ENCODE results near the gene GALNT7.
A peak's percentile ranks its signal among the peaks of the same experiment; 100 is the strongest.

The GALNT7 gene

DNA sequence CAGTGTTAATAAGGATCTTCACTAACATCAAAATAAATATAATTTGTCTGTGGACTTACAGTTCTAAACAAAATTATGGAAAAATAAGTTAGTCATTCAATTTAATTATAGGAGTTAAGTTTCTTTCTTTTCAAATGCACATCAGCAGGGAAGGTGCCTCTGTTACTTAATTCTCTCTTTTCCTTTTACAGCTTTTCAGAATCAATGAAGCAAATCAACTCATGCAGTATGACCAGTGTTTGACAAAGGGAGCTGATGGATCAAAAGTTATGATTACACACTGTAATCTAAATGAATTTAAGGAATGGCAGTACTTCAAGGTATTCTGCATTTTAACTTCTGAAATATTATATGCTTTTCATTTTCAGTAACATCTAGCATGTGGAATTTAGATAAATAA is 149.6 kb downstream of the GALNT7 start (continued):
- TF ChIP-seq ZNF23 (tag by site-specific recombination; IDR thresholded peaks at IDR 0.05; ENCODE audit: borderline replicate concordance) = no peak
- TF ChIP-seq ZNF19 (tag by site-specific recombination; IDR thresholded peaks at IDR 0.05; ENCODE audit: low read depth) = no peak
- no peak for TF ChIP-seq ZBTB44 (tag by site-specific recombination; IDR thresholded peaks at IDR 0.05)

DNA sequence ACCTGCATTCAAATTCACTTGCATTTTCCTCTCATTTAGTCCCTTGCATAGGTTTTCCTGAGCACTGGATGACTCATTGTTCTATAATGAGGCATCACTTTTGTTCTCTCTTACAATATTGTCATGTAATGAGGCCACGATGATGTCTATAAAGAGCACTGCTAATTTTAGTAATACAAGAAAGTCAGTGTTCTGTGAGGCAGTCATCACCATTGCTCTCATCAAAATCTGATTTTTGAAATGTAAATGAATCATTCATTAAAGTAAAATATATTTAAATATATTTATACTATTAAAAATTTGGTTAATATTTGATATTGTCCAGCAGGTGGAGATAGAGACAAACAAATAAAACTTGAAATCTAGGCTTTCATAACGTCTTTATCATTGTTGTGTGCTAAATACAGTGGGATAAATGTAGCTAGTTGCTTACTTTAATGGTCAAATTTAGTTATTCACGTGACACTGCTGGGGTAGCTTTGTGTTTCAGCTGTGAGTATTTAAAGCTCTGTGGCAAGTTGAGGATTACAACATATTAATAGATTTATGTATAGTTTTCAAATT is 150.1 kb downstream of the GALNT7 start:
- TF ChIP-seq PRDM1 (tag by site-specific recombination; IDR thresholded peaks at IDR 0.05) = peak; percentile 40; the same call in 1 of the 2 replicates
- peak; percentile 23; the same call in 1 of the 2 replicates for TF ChIP-seq ZNF629 (tag by site-specific recombination; IDR thresholded peaks at IDR 0.05)
- TF ChIP-seq ZBTB17 (tag by site-specific recombination; IDR thresholded peaks at IDR 0.05) = peak; percentile 62
- no peak for TF ChIP-seq ZBTB44 (tag by site-specific recombination; IDR thresholded peaks at IDR 0.05)
- TF ChIP-seq ZNF366 (tag by site-specific recombination; conservative IDR thresholded peaks at IDR 0.05) = peak; percentile 28; the same call in 1 of the 2 replicates
- no peak for TF ChIP-seq ZNF292 (tag by site-specific recombination; IDR thresholded peaks at IDR 0.05; ENCODE audit: borderline replicate concordance, low read depth)
- Histone ChIP-seq H3K27ac (ENCODE audit: extremely low read depth, low read depth, low read length) (no peak overlapping the region), H3K9me3 (ENCODE audit: control insufficient read depth, insufficient read depth, low read depth, low read length) (no peaks in the 10 kb centered on the region), H3K36me3 (ENCODE audit: control insufficient read depth in 2 of 2, insufficient read depth in 1 of 2, low read length in 2 of 2) (peaks cover 0 to 61% of the 10 kb centered on the region in 2 experiments; a peak in 2 of 3 replicates), H3K4me3 (ENCODE audit: low read depth, low read length) (no peak overlapping the region), H3K4me1 (ENCODE audit: control insufficient read depth, insufficient read depth, low read length) (no peaks in the 10 kb centered on the region)
- CTCF ChIA-PET = interaction anchor here (0.6 to 1.7 kb wide), 17 partner anchors 9 to 305 kb away, joined by 3 to 13 read pairs (median 4); partner anchors contain the start of gene HMGB2
- POLR2A ChIA-PET = interaction anchor here (1.9 kb wide), 1 partner anchor 15 kb away, joined by 13 read pairs; the partner anchor contains the start of gene HMGB2

GRCh38 chr4:173319696-173320095 is 151.1 kb downstream of the GALNT7 start:
- ChIA-PET POLR2A (interaction anchor here (0.6 to 1.9 kb wide), 2 partner anchors 14 to 51 kb away, joined by 3 to 13 read pairs; partner anchors contain the start of gene HMGB2), CTCF (interaction anchor here (0.6 to 1.7 kb wide), 9 partner anchors 18 to 157 kb away, joined by 3 to 13 read pairs (median 5); no protein-coding TSS in a partner anchor)
- H3K4me3 ChIP-seq (ENCODE audit: low read depth, low read length) = no peak overlapping the region
- no peak for TF ChIP-seq ZNF302 (tag by site-specific recombination; IDR thresholded peaks at IDR 0.05; ENCODE audit: low read depth)
- TF ChIP-seq ZBTB21 (tag by site-specific recombination; IDR thresholded peaks at IDR 0.05) = no peak
- no peak for TF ChIP-seq ZNF544 (tag by site-specific recombination; IDR thresholded peaks at IDR 0.05)
- no peak for TF ChIP-seq ZNF629 (tag by site-specific recombination; IDR thresholded peaks at IDR 0.05)
- TF ChIP-seq SCRT1 (tag by site-specific recombination; IDR thresholded peaks at IDR 0.05; ENCODE audit: borderline replicate concordance) = no peak
- TF ChIP-seq ZSCAN16 (tag by site-specific recombination; IDR thresholded peaks at IDR 0.05) = no peak
- no peak for TF ChIP-seq ZFHX2 (tag by site-specific recombination; conservative IDR thresholded peaks at IDR 0.05)
- no peak for TF ChIP-seq ZBTB1 (tag by site-specific recombination; IDR thresholded peaks at IDR 0.05)
- no peak for TF ChIP-seq ZSCAN30 (tag by site-specific recombination; IDR thresholded peaks at IDR 0.05)
- TF ChIP-seq SETDB1 (IDR thresholded peaks at IDR 0.05; ENCODE audit: insufficient read length, low read length) = no peak
- no peak for TF ChIP-seq ZNF658 (tag by site-specific recombination; IDR thresholded peaks at IDR 0.05)
- TF ChIP-seq MYNN (tag by site-specific recombination; IDR thresholded peaks at IDR 0.05; ENCODE audit: borderline replicate concordance) = no peak
- TF ChIP-seq ZNF677 (tag by site-specific recombination; IDR thresholded peaks at IDR 0.05) = no peak
- TF ChIP-seq ZNF433 (tag by site-specific recombination; IDR thresholded peaks at IDR 0.05; ENCODE audit: low read depth) = no peak
- no peak for TF ChIP-seq ZNF362 (tag by site-specific recombination; IDR thresholded peaks at IDR 0.05)
- no peak for TF ChIP-seq KLF9 (tag by site-specific recombination; IDR thresholded peaks at IDR 0.05; ENCODE audit: low read depth)
- no peak for TF ChIP-seq ZNF366 (tag by site-specific recombination; conservative IDR thresholded peaks at IDR 0.05)
- TF ChIP-seq ZNF324 (tag by site-specific recombination; IDR thresholded peaks at IDR 0.05) = no peak
- no peaks in the 10 kb centered on the region for H3K4me1 ChIP-seq (ENCODE audit: control insufficient read depth, insufficient read depth, low read length)
- H3K36me3 ChIP-seq (ENCODE audit: control insufficient read depth in 2 of 2, insufficient read depth in 1 of 2, low read length in 2 of 2) = peaks cover 0 to 53% of the 10 kb centered on the region in 2 experiments; a peak in 2 of 3 replicates
- H3K9me3 ChIP-seq (ENCODE audit: control insufficient read depth, insufficient read depth, low read depth, low read length) = no peaks in the 10 kb centered on the region
- H3K27ac ChIP-seq (ENCODE audit: extremely low read depth, low read depth, low read length) = no peak overlapping the region
